Right lobe of liver (tissue), 6 donors: Measurements from ENCODE around the gene CELF4. TPM values are rescaled to one million over a fixed set of nuclear protein-coding genes. Genes with fewer than 3 reads are reported as not detected.

ENCODE experiments used
- ATAC-seq, 4 donors: fragments of 200-7000 bp; cut with Tn5 transposase; one replicate each; pipeline ENCODE4 v1.9.1; 2020; ENCODE audit warnings: mild to moderate bottlenecking in 4 of 4, moderate library complexity in 4 of 4
- DNase-seq, 3 donors: peaks; one replicate each; pipeline ENCODE4 v3.0.0-alpha.2; 2020
- H3K27ac ChIP-seq, 3 donors: fragments of 200-600 bp; one replicate each; pipeline ENCODE4 v1.8.0; 2022
- H3K27me3 ChIP-seq, 2 donors: fragments of 200-600 bp; one replicate each; pipeline ENCODE4 v1.8.0; 2022
- H3K36me3 ChIP-seq, 4 donors: fragments of 200-600 bp; sonication (generic) in 1 of 4; one replicate each; pipeline versions ENCODE4 v1.5.1 to v1.8.0; 2017 to 2022; ENCODE audit warnings: control low read depth in 1 of 4
- H3K4me1 ChIP-seq, 4 donors: fragments of 200-600 bp; sonication (generic) in 1 of 4; one replicate each; pipeline versions ENCODE4 v1.5.1 to v1.8.0; 2017 to 2022; ENCODE audit warnings: control low read depth in 1 of 4
- H3K4me3 ChIP-seq, 3 donors: fragments of 200-600 bp; one replicate each; pipeline ENCODE4 v1.8.0; 2022
- H3K9me3 ChIP-seq, 4 donors: fragments of 200-600 bp; sonication (generic) in 1 of 4; one replicate each; pipeline versions ENCODE4 v1.5.1 to v1.8.0; 2017 to 2022; ENCODE audit warnings: control low read depth in 1 of 4
- CTCF ChIP-seq, 4 donors: fragments of 200-600 bp in 3 of 4; fragments of 450-650 bp in 1 of 4; IDR thresholded peaks; one replicate each; pipeline versions ENCODE4 v1.5.1 to v1.8.0; 2016 to 2022; ENCODE audit warnings: antibody characterized with exemption in 4 of 4, mild to moderate bottlenecking in 2 of 4
- POLR2A ChIP-seq: fragments of 450-650 bp; IDR thresholded peaks from one replicate; pipeline ENCODE4 v1.6.1; 2017; ENCODE audit warnings: antibody characterized with exemption, mild to moderate bottlenecking
- WGBS: methylation state at CpG from one replicate; pipeline ENCODE4 v1.1.6; 2018; ENCODE audit warnings: low coverage, low lambda C conversion rate; ENCODE audit not compliant: insufficient coverage; ENCODE audit errors: missing lambda C conversion rate; 5-methylcytosine and 5-hydroxymethylcytosine counted together
- intact Hi-C, 2 donors: fragments of 100-400 bp; cut with DNase I; formaldehyde crosslinking; loops; one replicate each; pipeline versions ENCODE4 v1.11.2 to v1.14.1; 2022
- total RNA-seq, 6 experiments: library from RNA; depleted of rRNA in 2 of 6; stranded (reverse); fragments of >200 nt in 2 of 6; fragmentation: NEBNext Ultra II Directional in 3 of 6; extraction: Animal tissue kit (Norgen Biotek cat#: 25700) in 3 of 6; gene quantifications; one replicate each; pipeline versions ENCODE4 v1.1.0 to v1.2.4, GENCODE V29; 2016 to 2023
- donor health status: DM: no; HTN: yes; CAD: no.
- donor health status: DM: no; HTN: no; CAD: no.
- donor health status: DM: no; HTN: no; CAD: no.
- donor health status: DM: no; HTN: yes; CAD: no.
- donor health status: DM: no; HTN: yes; CAD: no.

CELF4 gene
- total RNA-seq, 6 experiments from 2014 or later = 0.06 TPM; not detected in 5

GRCh38 chr18:37434161-37434860, 131.3 kb downstream of the CELF4 start:
- Histone ChIP-seq H3K4me3 (no peak overlapping the region), H3K27me3 (no peaks in the 10 kb centered on the region), H3K36me3 (no peaks in the 10 kb centered on the region), H3K4me1 (no peaks in the 10 kb centered on the region), H3K27ac (no peak overlapping the region), H3K9me3 (no peaks in the 10 kb centered on the region)
- WGBS = 51% methylated on average over 3 of the region's 13 CpGs
- intact Hi-C loops = no loop called here
- no peak for TF ChIP-seq POLR2A
- TF ChIP-seq CTCF (IDR thresholded peaks at IDR 0.05) = no peak
- ATAC-seq (no peak), DNase-seq (no peak)

GRCh38 chr18:37432436-37433195, 133.0 kb downstream of the CELF4 start:
- H3K27ac ChIP-seq = no peak overlapping the region
- no peaks in the 10 kb centered on the region for H3K9me3 ChIP-seq
- 62% methylated on average over 5 of the region's 7 CpGs for WGBS
- no peak overlapping the region for H3K4me3 ChIP-seq
- no peak for ATAC-seq
- H3K36me3 ChIP-seq = no peaks in the 10 kb centered on the region
- no peaks in the 10 kb centered on the region for H3K27me3 ChIP-seq
- intact Hi-C loops = no loop called here
- no peak for DNase-seq
- no peaks in the 10 kb centered on the region for H3K4me1 ChIP-seq
- TF ChIP-seq CTCF (IDR thresholded peaks at IDR 0.05) = no peak
- TF ChIP-seq POLR2A = no peak

GRCh38 chr18:37430357-37431076, 135.1 kb downstream of the CELF4 start:
- intact Hi-C loops = no loop called here
- Histone ChIP-seq H3K4me3 (no peak overlapping the region), H3K9me3 (no peaks in the 10 kb centered on the region), H3K27me3 (no peaks in the 10 kb centered on the region), H3K27ac (no peak overlapping the region), H3K36me3 (no peaks in the 10 kb centered on the region), H3K4me1 (no peaks in the 10 kb centered on the region)
- DNase-seq = no peak
- no peak for ATAC-seq
- TF ChIP-seq POLR2A = no peak
- no peak for TF ChIP-seq CTCF (IDR thresholded peaks at IDR 0.05)
- WGBS = 14% methylated on average over 1 of the region's 6 CpGs

- H3K27ac ChIP-seq = no peak overlapping the region
- H3K4me3 ChIP-seq = no peak overlapping the region
- no peak for TF ChIP-seq CTCF (IDR thresholded peaks at IDR 0.05)
- no peak for TF ChIP-seq POLR2A
- H3K36me3 ChIP-seq = no peaks in the 10 kb centered on the region
- no peaks in the 10 kb centered on the region for H3K27me3 ChIP-seq
- H3K9me3 ChIP-seq = no peaks in the 10 kb centered on the region
- DNase-seq (no peak), ATAC-seq (no peak)
- WGBS = 68% methylated on average over 4 of the region's 4 CpGs
- intact Hi-C loops = no loop called here
- no peaks in the 10 kb centered on the region for H3K4me1 ChIP-seq
These were observed 135.8 kb downstream of the CELF4 start for GRCh38 chr18:37429791-37430190.
